HG02759 (cell line): Measurements from ENCODE around the gene FUT2.

Experiments
- ATAC-seq: cut with Tn5 transposase; IDR thresholded peaks from one replicate; pipeline ENCODE4 v1.9.1; 2021; ENCODE audit warnings: mild to moderate bottlenecking, moderate library complexity; ENCODE audit not compliant: unreplicated experiment

Gene FUT2

GRCh38 chr19:48749571-48750198 is 53.9 kb downstream of the FUT2 start:
- ATAC-seq: no peak

GRCh38 chr19:48750351-48750750 is 54.6 kb downstream of the FUT2 start:
- no peak for ATAC-seq

- no peak for ATAC-seq
These were observed 55.2 kb downstream of the FUT2 start for GRCh38 chr19:48750771-48751504.

GRCh38 chr19:48751845-48752495 is 56.2 kb downstream of the FUT2 start:
- ATAC-seq: no peak

GRCh38 chr19:48752496-48753365 is 57.0 kb downstream of the FUT2 start, which contains the start of gene FUT1:
Gene FUT1, minus strand, starts transcription at chr19:48752641. Its CDS starts 1,360 bp downstream, at chr19:48751281.
- ATAC-seq: no peak

- ATAC-seq: no peak
These were observed 59.4 kb downstream of the FUT2 start, which contains the start of gene FGF21 for GRCh38 chr19:48755084-48755641. Gene FGF21, plus strand, starts transcription at chr19:48755524. Its CDS starts 713 bp downstream, at chr19:48756237.
